Fibroblast of peridontal ligament (primary cell): Measurements from ENCODE around the gene DENND4C.
"Not testable (repeated sequence)": the region's sequence is repeated elsewhere in the genome, so short reads cannot be mapped to it uniquely, and the experiment has no call there.

Experiments
- DNase-seq: peaks from one replicate; pipeline ENCODE4 v3.0.0-alpha.2; 2010; ENCODE audit errors: extremely low read depth

Gene DENND4C

DNA sequence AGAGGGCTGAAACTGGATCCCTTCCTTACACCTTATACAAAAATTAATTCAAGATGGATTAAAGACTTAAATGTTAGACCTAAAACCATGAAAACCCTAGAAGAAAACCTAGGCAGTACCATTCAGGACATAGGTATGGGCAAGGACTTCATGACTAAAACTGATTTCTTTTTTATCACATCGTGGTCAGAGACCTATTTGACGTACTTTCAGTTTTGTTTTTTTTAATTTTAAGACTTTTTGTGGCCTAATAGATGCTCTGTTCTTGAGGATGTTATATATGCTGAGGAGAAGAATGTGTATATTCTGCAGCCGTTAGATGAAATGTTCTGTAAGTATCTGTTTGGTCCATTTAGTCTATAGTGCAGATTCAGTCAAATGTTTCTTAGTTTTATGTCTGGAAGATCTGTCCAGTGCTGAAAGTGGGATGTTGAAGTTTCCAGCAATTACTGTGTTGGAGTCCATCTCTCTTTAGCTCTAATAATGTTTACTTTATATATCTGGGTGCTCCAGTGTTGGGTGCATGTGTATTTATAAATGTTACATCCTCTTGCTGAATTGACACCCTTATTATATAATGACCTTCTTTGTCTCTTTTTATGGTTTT, 36.4 kb downstream of the DENND4C start:
- DNase-seq, result not testable (repeated sequence)

DNA sequence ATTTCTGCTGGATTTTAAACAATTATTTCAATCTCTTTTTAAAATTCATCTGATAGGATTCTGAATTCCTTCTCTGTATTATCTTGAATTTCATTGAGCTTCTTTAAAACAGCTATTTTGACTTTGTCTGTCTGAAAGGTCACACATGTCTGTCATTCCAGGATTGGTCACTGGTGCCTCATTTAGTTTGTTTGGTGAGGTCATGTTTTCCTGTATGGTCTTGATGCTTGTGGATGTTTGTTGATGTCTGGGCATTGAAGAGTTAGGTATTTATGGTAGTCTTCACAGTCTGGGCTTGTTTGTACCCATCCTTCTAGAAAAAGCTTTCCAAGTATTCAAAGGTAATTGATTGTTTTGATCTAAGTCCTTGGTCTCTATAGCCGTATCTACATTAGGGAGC, 39.1 kb downstream of the DENND4C start:
- no peak for DNase-seq

DNA sequence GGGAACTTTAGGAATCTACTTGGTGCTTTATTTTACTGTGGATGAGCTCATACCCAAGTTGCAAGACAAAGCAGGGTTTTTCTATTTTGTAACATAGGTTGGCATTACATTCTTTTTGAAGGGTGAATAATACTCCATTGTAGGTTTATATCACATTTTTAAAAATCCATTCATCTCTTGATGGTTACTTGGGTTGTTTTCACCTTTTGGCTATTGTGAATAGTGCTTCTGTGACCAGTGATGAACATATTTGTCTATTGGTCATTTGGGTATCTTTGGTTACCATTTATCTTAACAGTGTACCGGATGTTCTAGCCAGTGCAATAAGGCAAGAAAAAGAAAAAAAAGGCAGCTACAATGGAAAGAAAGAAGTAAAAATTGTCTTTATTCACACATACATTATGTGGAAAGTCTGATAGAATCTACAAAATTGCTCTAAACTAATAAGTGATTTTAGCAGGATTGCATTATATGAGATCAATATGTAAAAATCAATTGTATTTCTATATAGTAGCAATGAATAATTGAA, 40.0 kb downstream of the DENND4C start:
- DNase-seq, result no peak

DNA sequence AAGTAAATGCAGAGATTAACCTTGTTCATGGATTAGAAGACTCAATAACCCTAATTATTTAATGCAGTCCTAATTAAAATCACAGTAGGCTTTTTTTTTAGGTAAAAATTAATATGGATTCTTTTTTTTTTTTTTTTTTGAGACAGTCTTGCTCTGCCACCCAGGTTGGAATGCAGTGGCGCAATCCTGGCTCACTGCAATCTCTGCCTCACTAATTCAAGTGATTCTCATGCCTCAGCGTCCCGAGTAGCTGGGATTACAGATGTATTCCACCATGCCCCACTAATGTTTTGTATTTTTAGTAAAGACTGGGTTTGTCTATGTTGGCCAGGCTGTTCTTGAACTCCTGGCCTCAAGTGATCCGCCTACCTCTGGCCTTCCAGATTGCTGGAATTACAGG, 40.6 kb downstream of the DENND4C start:
- no peak for DNase-seq

DNA sequence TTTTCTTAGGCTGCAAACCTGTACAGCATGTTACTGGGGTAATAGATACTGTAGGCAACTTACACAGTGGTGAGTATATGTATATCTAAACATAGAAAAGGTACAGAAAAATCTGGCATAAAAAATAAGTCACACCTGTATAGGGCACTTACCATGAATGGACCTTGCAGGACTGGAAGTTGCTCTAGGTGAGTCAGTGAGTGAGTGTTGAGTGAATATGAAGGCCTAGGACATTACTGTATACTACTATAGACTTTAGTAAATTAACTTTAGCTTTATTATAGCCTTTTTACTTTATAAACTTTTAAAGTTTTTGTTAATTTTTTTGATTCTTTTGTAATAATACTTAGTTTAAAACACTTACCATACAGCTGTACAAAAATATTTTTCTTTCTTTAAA, 51.3 kb downstream of the DENND4C start:
- no peak for DNase-seq

DNA sequence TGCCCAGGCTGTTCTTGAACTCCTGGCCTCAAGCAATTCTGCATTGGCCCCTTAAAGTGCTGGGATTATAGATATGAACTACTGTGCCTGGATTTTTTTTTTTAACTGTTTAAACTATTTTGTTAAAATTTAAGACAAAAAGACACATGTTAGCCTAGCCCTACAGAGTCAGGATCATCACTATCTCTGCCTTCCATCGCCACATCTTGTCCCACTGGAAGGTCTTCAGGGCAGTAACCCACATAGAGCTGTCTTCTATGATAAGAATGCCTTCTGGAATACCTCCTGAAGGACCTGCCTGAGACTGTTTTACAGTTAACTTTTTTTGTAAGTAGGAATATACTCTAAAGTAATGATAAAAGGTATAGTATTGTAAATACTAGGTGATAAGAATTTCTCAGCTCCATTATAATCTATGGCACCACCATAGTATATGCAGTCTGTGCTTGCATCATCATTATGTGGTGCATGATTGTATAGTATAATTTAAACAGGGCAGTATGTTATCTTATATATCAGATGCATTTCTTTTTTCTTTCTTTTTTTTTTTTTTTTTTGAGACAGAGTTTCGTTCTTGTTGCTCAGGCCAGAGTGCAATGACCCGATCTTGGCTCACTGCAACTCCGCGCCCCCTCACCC, 52.7 kb downstream of the DENND4C start:
- no peak for DNase-seq

DNA sequence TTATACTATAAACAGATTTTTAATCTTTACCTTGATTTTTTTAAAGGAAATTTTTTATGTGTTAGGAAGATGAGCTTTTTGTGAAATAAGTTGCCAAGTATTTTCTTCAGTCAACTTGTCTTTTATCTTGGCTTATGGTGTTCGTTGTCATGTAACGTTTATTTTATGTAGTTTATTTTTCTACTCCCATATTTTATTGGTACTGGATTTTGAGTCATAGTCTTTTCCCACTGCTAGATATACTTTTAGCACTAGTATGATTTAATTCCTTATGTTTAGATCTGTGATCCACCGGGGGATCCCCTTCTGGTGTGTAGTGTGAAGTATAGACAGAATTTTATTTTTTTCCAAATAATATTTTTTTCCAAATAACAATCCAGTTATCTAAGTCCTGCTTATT, 54.2 kb downstream of the DENND4C start:
- no peak for DNase-seq

DNA sequence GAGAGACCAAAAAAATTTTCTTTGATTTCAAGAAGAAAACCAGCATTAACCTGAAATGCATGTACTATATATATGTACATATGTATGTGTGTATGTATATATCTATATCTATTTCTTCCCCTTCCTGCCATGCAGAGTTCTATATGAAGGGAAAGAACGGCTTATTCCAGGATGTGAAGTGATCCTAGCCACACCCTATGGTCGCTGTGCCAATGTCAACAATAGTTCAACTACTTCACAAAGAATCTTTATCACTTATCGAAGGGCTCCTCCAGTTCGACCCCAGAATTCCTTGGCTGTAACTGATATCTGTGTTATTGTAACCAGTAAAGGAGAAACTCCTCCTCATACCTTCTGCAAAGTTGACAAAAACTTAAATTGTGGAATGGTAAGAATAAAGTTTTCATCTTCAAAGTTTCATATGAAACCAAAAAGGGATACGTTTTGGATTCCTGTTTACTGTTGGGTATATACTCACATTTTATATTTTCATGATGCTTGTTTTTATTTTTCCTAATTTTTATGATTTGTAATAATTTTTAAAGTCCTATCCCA, 56.2 kb downstream of the DENND4C start:
- peak; percentile 8 for DNase-seq

DNA sequence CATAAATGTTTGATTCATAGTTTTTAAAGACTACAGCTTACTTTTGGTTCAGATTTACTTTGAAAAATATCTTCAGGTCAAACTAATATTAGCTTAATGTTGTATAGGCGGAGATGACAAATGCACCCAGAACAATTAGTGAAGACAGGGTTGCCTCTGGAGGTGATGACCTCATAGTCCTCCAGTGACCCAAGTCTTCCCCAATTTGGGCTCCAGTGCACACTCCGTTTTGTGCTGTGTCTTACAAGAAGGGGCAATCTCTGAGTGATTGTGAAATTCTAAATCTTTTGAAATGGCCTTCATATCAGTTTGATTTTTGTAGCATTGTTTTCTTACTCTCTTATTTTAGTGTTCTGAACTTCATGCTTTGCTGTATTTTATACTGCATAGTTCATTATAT, 57.6 kb downstream of the DENND4C start:
- DNase-seq, result no peak

DNA sequence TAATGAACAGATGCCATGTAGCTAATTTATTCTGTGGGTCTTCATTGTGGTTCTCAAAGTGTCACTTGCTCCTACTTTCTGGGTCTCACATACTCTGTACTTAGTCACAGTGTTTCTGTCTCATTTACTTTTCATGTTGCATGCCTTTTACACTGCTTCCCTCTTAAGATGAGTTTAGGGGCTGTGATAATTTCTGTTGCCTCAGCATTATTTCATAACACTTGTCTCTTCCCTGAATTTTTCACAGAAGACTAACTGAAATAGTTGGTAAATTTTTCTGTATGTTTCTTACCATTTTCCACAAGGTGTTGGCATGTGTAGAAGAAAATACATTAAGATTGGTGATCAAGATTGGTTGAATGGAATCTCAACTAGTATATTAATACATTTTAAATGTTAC, 59.6 kb downstream of the DENND4C start:
- no peak for DNase-seq

DNA sequence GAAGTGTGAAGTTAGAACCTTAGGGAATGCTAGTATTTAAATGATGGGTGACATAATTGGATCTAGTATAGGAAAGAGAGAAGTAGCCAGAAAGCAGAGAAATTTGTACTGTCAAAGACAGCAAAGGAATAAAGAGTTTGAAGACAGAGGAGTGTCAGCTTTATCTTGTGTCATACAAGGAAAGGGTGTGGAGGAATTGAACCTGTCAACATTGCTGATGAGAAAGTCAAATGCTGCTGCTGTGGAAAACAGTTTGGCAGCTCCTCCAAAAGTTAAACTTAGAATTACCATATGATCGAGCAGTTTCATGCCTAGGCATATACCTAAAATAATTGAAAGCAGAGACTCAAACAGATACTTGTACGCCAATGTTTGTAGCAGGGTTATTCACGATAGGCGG, 63.7 kb downstream of the DENND4C start:
- DNase-seq, result no peak

DNA sequence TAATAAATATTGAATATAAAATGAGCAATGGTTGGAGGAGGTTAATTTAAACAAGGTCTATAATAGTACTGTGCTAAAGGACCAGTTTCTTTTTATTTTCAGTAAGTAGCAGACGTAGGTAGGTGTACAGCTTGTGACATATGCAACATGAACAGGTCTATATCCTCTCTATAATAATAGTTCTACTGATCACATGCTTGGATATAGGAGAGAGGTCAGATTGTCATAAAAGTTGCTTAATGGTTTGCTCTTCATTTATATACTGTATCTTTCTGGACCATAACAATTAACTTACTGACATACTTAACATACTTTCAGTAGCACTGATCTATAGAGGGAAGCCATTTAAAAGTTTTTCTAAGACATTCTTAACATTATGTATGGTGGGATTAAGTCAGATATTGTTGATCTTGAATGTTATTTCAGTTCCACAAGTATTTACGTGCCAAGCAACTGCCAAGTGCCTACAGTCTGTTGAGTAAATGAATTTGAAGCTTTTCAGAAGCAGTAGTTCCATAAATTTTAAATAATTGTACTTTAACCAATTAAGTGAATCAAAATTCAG, 68.0 kb downstream of the DENND4C start:
- no peak for DNase-seq

DNA sequence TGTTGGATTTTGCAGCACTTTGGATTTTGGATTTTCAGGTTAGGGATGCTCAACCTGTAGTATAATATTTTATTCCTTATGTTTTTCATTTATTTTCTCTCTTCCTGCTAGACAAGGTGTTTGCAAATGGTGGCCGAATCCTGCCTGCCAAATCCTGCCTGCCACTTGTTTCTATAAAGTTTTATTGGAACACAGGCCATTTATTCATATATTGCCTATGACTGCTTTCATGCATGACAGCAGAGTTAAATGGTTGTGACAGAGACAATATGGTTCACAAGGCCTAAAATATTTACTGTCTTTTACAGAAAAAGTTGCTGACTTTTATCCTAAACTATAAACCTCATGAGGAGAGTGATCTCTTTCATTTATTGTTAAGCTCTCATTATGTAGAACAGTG, 72.7 kb downstream of the DENND4C start:
- DNase-seq, result no peak

DNA sequence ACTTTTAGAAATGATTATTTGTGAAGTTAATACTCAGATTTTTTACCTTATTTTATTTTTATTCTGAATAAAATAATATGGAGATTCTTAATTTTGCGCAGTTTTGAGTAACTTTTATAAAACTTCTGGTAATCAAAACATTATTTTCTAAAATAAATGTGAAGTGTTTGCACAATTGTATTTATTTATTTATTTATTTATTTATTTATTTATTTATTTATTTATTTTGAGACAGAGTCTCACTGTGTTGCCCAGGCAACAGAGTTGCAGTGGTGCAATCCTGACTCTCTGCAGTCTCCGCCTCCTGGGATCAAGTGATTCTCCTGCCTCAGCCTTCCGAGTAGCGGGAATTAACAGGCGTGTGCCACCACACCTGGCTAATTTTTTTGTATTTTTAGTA, 76.1 kb downstream of the DENND4C start:
- no peak for DNase-seq

DNA sequence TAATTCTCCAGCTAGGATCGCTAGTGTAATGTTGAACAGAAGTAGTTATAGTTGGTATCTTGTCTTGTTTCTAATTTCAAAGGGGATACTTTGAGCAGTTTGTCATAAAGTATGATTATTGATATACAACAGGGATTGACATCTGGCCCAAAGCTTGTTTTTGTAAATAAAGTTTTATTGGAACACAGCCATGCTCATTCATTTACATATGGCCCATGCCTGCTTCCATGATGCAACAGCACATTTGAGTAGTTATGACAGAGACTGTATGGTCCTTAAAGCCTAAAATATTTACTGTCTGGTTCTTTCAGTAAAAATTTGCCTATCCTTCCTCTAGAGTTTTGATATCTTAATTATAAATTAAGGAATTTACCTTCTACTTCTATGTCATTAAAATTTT, 79.8 kb downstream of the DENND4C start:
- DNase-seq, result no peak

DNA sequence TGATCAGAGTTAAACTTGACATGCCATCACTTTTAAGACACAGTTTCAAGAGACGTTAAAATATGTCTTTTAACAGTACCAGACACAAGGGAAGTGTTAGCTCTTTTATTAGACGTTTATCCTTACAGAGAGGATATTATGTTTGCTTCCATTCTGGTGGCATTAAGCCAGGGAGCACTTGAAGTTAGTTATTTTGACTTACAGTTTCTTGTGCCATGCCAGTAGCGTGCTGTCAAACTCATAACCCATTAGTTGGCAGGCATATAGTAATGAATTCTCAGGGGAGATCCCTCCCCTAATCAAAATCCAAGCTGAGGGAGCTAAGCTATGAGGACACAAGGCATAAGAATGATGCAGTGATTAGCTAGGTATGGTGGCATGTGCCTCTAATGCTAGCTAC, 83.1 kb downstream of the DENND4C start:
- DNase-seq, result no peak

DNA sequence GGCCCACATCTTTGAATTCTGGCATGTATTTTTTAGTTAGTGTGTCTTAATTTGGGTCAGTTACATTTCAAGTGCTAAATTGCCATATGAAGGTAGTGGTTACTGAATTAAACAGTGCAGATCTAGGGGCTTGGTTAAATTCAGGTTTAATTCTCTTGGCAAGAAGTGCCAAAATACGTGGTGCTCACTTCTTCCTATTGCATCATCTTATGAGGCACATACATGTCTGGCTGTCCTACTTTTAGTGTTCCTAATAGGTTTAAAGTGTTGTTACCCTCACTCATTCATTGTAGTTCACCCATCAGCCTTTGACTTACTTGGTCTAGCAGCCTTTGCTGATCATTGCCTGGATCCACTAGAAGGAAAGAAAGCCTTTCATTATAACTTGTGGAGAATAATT, 90.0 kb downstream of the DENND4C start:
- DNase-seq, result peak; percentile 2

DNA sequence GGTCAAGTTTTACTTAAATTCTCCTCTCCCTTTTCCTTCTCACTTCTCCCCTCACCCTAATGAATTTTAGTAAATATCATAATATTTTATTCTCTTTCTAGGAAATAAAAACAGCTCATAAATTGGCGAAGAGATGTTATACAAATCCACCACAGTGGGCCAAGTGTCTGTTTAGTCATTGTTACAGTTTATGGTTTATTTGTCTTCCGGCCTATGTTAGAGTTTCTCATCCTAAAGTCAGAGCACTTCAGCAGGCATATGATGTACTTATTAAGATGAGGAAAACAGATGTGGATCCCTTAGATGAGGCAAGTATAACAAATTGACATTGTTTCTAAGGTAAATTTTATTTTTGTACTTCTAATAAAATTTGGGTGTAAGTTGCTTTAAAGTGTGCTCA, 101.4 kb downstream of the DENND4C start:
- DNase-seq, result no peak

DNA sequence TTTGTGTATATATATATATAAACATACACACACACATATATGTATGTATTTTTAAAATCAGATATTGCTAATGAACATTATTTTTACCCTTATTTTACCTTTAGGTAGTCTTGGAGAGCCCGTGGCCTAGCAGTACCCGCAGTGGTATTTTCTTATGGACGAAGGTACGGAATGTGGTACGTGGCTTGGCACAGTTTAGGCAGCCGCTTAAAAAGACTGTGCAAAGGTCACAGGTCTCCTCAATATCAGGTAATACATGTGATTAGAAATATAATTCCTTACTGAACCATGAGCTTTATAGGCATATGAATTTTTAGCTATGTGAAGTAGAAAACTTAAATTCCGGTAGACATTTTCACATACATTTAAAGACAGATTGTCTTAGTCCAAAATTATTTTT, 105.7 kb downstream of the DENND4C start:
- DNase-seq, result no peak

DNA sequence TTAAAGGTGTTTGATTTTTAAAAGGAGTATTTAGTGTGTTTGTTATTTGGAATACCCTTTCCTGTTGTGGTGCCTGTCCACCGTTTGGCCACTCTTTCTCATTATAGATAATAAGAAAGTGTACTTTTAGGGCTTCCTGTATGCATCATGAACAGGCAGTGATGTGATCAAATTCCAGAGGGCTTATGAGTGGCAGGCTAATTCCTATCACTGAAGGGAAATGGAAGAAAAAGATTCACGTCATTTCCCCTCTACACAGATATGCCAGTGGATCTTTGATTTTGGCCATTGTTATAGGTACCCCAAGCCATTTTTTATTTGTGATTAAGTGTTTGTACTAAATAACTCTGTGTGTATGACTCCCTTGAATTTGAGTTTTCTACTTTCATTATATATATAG, 112.5 kb downstream of the DENND4C start:
- DNase-seq, result no peak

DNA sequence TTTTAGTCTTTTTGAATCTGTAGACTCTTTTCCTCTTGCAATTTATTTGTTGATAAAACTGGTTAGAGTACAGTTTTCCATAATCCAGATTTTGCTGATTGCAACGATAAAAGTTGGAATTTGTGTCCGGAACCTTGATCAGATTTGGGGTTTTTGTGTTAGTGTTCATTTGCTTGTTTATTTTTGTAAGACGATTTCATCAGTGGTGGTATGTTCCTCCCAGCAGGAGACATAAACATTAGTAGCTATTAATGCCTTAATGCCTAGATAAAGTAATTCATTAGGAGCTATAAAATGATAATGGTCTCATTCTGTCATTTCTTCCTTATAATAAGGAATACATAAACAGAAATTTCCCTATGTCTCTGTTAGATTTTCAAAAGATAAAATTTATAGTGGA, 128.2 kb downstream of the DENND4C start:
- no peak for DNase-seq

DNA sequence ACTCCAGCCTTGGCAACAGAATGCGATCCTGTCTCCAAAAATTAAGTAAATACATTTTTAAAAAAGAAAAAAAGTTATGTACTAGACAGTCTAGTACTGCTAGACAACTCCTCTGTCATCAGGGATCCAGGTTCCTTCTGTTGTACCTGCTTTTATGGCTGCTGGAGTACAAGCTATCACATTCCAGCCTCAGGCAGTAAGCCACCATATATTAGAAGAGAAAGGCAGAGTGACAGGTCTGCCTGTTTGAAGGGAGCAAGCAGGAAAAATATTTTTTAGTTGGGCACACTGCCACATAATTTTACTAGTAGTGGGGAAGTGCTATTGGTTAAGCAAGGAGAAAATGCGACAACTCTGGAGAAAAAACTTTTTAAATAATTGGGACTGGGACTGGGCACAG, 138.6 kb downstream of the DENND4C start:
- no peak for DNase-seq

DNA sequence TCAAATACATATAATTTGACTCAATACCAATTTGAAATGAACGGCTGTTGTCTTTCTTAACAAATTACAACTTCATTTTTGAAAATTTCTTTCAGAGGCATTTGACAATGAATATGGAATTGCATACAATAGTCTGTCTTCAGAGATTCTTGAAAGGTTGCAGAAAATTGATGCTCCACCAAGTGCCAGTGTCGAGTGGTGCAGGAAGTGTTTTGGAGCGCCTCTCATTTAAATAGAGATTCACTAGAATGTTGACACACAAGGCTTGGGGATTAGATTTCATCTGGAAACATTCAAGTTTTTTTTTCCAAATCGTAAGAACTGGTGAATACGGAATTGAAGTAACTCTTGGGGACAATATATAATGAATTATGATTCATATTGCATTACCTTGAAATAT, 141.4 kb downstream of the DENND4C start:
- DNase-seq, result peak; percentile 36
